Subcutaneous abdominal adipose tissue (tissue), 5 donors: ENCODE results near the gene ATRAID.

Experiments used
- H3K27ac ChIP-seq: one replicate; pipeline ENCODE4 v1.7.0; 2013; ENCODE audit warnings: low read depth, mild to moderate bottlenecking, inconsistent platforms, low read length, moderate library complexity
- H3K27me3 ChIP-seq, 5 donors: one replicate each; pipeline ENCODE4 v1.7.0; 2013; ENCODE audit warnings: low read length in 5 of 5, inconsistent platforms in 1 of 5; ENCODE audit not compliant: control insufficient read depth in 5 of 5, insufficient read depth in 4 of 5
- H3K36me3 ChIP-seq, 5 donors: one replicate each; pipeline ENCODE4 v1.7.0; 2013; ENCODE audit warnings: low read length in 5 of 5; ENCODE audit not compliant: control insufficient read depth in 5 of 5, insufficient read depth in 5 of 5
- H3K4me1 ChIP-seq, 5 donors: one replicate each; pipeline ENCODE4 v1.7.0; 2013; ENCODE audit warnings: low read length in 5 of 5, mild to moderate bottlenecking in 3 of 5, moderate library complexity in 1 of 5; ENCODE audit not compliant: control insufficient read depth in 5 of 5, insufficient read depth in 5 of 5
- H3K4me3 ChIP-seq, 5 donors: one replicate each; pipeline ENCODE4 v1.7.0; 2013; ENCODE audit warnings: low read length in 5 of 5, low read depth in 1 of 5
- H3K9ac ChIP-seq, 5 donors: one replicate each; pipeline ENCODE4 v1.7.0; 2013; ENCODE audit warnings: low read length in 5 of 5, mild to moderate bottlenecking in 4 of 5, moderate library complexity in 3 of 5
- H3K9me3 ChIP-seq, 5 donors: one replicate each; pipeline ENCODE4 v1.7.0; 2013; ENCODE audit warnings: low read length in 5 of 5; ENCODE audit not compliant: control insufficient read depth in 5 of 5
- donor health status: healthy.
- donor health status: healthy.
- donor health status: healthy.
- donor health status: healthy.
- donor health status: healthy.

The ATRAID gene

DNA sequence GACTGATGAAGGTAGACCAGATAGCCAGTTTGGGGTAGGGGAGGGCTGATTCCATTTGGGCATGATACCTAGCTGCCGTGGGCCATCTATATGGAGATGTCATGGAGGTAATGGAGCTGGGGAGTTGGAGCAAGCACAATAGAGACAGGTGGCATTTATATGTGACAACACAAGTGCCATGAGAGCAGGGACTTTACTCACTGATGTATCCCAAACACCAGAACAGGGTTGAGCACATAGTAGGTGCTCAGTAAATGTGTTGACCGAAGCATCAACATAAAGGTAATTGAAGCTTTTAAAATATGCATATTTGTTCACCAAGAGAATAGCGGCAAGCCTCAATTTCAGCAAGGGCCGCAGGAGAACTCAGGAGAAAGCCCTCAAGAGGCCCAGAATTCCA, 36.1 kb downstream of the ATRAID start:
- Histone ChIP-seq H3K4me1 (peaks cover 0 to 6% (median 0%) of the 10 kb centered on the region in 5 donors), H3K9ac (no peak overlapping the region), H3K9me3 (no peaks in the 10 kb centered on the region), H3K27ac (no peak overlapping the region), H3K4me3 (no peak overlapping the region), H3K27me3 (peaks cover 11 to 32% (median 26%) of the 10 kb centered on the region in 5 donors), H3K36me3 (peaks cover 0 to 18% (median 17%) of the 10 kb centered on the region in 5 donors)

DNA sequence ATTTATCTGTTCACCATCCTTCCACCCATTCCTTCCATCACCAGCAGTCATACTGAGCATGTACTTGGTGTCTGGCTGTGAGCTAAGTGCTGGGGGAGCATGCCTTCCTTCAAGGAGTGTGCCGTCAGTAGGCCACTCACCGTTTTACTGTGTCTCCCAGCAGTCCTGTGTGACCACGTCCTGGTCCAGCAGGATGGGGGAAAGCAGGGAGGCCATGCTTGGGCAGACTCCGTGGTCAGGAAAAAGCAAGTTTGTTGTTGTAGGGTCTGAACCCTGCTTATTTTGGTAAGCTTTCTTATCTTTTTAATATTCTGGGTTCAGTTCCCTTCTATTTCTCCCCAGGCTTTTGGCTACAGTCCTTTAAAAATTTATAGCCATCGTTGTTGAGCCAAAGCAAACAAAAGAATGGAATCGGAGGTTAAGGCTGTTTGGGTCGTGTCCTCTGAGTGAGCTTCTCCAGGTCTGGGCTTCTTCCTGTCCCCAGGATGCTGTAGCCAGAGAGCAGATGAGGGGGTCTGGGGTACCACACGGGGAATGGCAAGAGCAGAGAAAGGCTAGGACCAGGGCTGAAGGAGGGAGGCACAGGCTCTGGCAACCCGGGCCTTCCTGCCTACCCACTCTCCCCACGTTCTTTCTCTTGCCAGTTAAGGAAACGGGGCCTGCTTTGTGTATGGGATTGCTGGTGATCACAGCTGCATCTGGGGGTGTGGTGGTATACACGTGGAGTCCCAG, 37.5 kb downstream of the ATRAID start:
- Histone ChIP-seq H3K27ac (no peak overlapping the region), H3K4me1 (peaks cover 0 to 6% (median 0%) of the 10 kb centered on the region in 5 donors), H3K27me3 (peaks cover 11 to 36% (median 30%) of the 10 kb centered on the region in 5 donors), H3K36me3 (peaks cover 0 to 3% (median 3%) of the 10 kb centered on the region in 5 donors), H3K4me3 (no peak overlapping the region), H3K9me3 (no peaks in the 10 kb centered on the region), H3K9ac (no peak overlapping the region)

DNA sequence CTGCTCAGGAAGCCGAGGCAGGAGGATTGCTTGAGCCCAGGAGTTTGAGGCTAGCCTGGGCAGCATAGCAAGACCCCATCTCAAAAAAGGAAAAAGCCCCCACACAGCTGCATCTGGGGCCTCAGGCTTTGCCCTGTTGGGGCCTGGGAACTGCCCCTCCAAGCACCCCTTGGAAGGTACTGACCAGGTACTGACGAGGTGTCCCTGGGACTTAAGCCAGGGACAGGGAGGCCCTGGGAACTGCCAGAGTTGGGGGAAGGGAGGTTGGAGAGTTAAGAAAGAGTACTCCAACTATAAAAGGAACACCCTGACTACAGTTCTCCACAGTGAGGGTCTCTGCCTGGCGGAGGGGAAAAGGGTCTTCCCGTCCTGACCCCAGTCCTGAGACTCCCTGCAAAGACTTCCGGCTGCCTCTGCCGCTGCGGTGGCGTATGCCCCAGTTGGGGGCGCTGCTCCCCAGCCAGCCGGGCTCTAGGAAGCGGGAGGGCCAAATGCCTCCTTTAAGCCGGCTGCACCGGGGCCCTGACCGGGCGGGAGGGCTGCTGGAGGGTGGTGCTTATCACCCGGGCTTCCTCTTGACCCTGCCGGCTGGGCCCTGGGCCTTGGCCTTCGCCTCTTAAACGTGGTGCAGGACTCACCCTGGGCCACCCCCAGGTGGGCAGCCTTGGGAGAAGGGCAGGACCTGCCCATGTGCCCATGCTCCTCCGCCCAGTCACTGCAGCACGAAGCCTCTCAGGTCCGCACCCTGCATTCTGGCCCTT, 38.2 kb downstream of the ATRAID start:
- Histone ChIP-seq H3K4me3 (no peak overlapping the region), H3K4me1 (peaks cover 0 to 6% (median 0%) of the 10 kb centered on the region in 5 donors), H3K27ac (no peak overlapping the region), H3K36me3 (no peaks in the 10 kb centered on the region), H3K27me3 (peaks cover 14 to 38% (median 35%) of the 10 kb centered on the region in 5 donors), H3K9ac (no peak overlapping the region), H3K9me3 (no peaks in the 10 kb centered on the region)

DNA sequence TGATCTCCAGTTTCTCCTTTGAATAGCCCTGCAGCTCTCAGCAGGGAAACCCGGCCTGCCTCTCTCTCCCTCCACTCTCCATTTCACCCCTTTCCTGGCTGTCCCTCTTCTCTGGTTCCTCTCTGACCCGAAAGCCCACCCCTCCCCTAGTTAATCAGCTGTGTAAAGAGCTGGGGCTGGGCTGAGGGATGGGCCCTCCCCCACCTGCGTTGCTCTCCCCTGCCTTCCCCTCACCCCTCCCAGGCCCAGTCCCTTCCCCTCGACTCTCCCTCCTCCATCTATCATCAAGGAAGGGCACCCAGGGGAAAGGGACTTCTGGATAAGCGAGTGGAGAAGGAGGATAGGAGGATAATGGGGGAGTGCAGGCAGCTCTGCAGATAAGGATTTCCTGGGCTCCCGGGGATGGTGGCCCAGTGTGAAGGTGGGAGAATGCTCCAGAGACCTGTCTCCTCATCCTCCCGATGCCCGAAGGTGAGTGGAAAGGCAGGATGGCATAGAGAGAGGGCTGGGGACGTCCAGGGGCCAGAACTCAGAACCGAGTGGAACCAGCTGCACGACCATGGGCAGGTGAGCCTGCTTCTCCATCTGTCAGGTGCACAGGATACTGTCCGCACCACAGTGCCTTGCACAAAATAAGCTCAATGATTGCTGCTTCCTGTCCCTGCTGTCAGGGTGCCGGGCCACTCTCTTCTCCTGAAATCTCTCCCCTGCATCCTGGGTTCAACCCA, 39.0 kb downstream of the ATRAID start:
- Histone ChIP-seq H3K9me3 (no peaks in the 10 kb centered on the region), H3K27ac (no peak overlapping the region), H3K9ac (no peak overlapping the region), H3K27me3 (peaks cover 14 to 40% (median 38%) of the 10 kb centered on the region in 5 donors), H3K36me3 (no peaks in the 10 kb centered on the region), H3K4me3 (no peak overlapping the region), H3K4me1 (peaks cover 0 to 6% (median 0%) of the 10 kb centered on the region in 5 donors)

DNA sequence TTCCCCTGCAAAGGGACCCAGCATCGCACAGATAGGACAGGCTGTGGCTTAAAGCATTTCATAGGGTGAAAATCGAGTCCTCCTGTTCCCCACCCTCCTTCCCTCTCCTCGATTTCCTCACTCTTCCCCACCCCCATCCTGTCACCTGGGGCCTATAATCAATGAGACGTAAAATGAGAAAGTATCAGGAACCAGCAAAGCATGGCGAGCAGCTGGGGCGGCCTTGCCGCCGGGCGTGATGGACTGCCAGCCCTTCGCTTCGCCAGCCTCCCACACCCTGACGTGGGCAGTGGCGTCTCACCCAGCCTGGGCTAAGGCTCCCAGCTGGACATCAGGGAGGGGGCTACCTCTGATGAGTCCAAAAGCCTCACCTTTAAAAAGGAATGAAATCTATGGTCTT, 39.9 kb downstream of the ATRAID start:
- no peaks in the 10 kb centered on the region for H3K9me3 ChIP-seq
- no peak overlapping the region for H3K4me3 ChIP-seq
- no peaks in the 10 kb centered on the region for H3K36me3 ChIP-seq
- H3K27me3 ChIP-seq = peaks cover 19 to 47% (median 47%) of the 10 kb centered on the region in 5 donors
- H3K27ac ChIP-seq = no peak overlapping the region
- H3K9ac ChIP-seq = no peak overlapping the region
- H3K4me1 ChIP-seq = peaks cover 0 to 6% (median 0%) of the 10 kb centered on the region in 5 donors

DNA sequence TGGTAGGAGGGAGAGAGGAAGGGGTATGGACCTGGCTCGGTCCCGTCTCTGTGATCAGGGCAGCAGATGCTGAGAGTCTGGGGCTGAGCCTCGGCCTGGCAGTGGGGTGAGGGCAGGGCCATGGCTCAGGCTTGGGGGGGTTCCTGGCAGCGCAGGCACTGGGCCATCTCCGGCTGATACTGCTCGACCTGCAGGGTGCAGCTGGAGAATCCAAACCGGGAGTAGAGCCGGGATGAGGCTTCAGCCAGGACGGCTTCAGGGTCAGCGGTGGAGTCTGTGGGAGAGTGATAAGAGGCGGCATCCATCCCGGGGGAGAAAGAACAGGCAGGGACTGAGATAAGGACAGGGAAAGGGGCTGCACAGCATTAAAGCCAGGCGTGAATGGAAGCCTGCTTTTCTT, 43.3 kb downstream of the ATRAID start:
- no peaks in the 10 kb centered on the region for H3K9me3 ChIP-seq

DNA sequence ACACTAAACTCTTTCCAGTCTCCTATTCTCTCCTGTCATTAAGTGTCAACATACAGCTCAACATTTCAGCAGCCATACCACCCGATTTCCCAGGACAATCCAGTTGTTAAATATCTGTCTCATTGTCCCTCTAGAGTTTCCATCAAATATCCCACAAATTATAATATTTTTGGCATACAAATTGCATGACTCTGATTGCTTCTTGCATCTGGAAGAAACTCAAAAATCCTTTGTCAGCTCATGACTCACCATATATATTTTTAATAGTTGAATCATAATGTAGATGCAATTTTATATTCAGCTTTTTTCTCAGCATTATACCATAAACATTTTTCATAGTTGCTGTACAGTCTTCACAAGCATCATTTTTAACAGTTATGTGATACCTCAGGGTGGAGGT, 43.8 kb downstream of the ATRAID start:
- Histone ChIP-seq H3K4me3 (no peak overlapping the region), H3K27ac (no peak overlapping the region), H3K4me1 (no peaks in the 10 kb centered on the region), H3K36me3 (no peaks in the 10 kb centered on the region), H3K9ac (no peak overlapping the region), H3K9me3 (no peaks in the 10 kb centered on the region), H3K27me3 (peaks cover 19 to 64% (median 58%) of the 10 kb centered on the region in 5 donors)

More for the DNA sequence above, 43.3 kb downstream of the ATRAID start:
- no peak overlapping the region for H3K9ac ChIP-seq
- H3K4me3 ChIP-seq = no peak overlapping the region
- H3K27ac ChIP-seq = no peak overlapping the region
- H3K27me3 ChIP-seq = peaks cover 19 to 64% (median 58%) of the 10 kb centered on the region in 5 donors
- peaks cover 0 to 4% (median 0%) of the 10 kb centered on the region in 5 donors for H3K4me1 ChIP-seq
- H3K36me3 ChIP-seq = no peaks in the 10 kb centered on the region

DNA sequence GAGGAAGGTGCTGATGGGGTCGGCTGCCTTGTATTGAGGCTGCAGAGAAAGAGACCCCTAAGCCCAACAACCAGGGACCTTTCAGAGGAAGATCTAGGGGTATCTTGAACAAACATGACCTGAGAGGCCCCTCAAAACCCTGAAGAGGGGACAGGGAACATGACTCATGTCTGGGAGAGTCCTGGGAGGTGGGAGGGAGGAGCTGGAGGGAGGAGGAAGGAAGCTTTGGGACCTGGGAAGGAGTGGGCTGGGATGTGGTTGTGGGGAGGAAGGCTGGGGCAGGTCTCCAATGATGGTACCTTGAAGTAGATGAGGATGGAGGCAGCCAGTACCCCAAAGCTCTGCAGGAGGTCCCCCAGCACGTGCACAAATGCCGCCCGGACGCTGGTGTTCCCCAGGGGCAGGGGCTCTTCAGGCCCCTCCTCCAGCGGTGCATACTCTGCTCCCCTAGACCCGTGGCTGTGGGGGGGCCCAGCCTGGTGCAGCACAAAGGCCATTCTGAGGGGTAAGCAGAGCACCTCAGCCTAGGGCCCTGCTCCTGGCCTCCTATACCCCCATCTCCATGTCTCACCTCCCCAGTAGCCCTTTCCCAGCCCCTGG, 45.1 kb downstream of the ATRAID start:
- H3K36me3 ChIP-seq = no peaks in the 10 kb centered on the region
- no peak overlapping the region for H3K4me3 ChIP-seq
- H3K27me3 ChIP-seq = peaks cover 26 to 68% (median 58%) of the 10 kb centered on the region in 5 donors
- H3K4me1 ChIP-seq = peaks cover 0 to 4% (median 0%) of the 10 kb centered on the region in 5 donors
- no peak overlapping the region for H3K9ac ChIP-seq
- H3K9me3 ChIP-seq = no peaks in the 10 kb centered on the region
- no peak overlapping the region for H3K27ac ChIP-seq

DNA sequence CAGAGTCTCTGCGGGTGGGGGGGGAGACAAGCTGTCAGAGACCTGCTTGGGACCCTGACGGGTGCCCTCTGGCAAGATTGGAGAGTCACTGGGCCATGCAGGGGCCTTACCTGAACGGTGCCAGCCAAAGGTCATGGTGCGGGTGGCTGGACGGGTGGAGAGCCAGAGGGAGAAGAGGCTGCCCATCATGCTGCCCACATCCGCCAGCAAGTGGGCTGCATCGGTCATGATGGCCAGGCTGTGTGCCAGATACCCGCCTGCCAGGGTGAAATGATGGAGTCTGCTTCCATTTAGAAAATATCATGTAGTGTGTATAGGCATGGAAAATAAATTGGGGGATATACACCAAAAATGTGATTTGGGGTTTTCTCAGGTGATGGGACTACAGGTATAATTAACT, 46.2 kb downstream of the ATRAID start:
- Histone ChIP-seq H3K27ac (no peak overlapping the region), H3K4me1 (peaks cover 0 to 14% (median 8%) of the 10 kb centered on the region in 5 donors), H3K36me3 (no peaks in the 10 kb centered on the region), H3K4me3 (no peak overlapping the region), H3K9ac (no peak overlapping the region), H3K9me3 (no peaks in the 10 kb centered on the region), H3K27me3 (peaks cover 26 to 72% (median 64%) of the 10 kb centered on the region in 5 donors)
